Superior temporal gyrus (tissue), 1 donor: ENCODE data around the gene ATP2B2.

Experiments
- DNase-seq: peaks from one replicate; pipeline ENCODE4 v3.0.0-alpha.2; 2016; ENCODE audit errors: extremely low spot score

The ATP2B2 gene

GRCh38 chr3:10432156-10432845 lies 73.1 kb downstream of the ATP2B2 start:
- DNase-seq: no peak

GRCh38 chr3:10430805-10431204 lies 74.6 kb downstream of the ATP2B2 start:
- no peak for DNase-seq

DNA sequence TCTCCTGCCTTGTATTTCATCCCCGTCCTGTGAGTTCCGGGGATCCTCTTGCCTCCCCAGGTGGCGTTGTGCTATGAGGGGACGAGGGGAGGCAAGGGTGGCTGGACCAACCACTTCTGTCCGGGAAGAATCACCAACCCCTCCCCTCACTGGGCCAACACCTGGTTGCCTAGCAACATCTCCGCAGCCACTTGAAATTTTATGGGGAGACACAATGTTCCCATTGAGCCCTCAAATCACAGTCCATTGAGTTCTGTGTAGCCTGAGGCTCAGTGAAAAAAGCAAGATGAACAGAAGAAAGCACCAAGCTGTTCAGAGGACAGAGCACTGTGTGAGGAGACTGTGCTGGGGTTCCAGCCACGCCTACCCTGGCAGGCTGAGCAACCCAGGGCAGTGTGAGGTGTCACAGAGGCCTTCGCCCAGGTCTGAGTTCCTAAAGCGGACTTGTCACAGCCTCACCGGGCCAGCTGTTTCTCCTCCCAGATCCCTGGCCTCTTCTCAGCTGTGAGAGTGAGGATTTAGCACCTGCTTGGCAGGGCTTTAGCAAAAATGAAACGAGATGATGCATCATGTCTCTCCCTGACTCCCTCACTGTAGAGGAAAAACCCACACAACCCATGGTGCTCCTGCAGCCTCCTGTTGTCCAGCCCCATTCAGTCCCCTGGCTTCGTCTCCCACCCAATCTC lies 76.8 kb downstream of the ATP2B2 start:
- DNase-seq: no peak

- DNase-seq: no peak
Measured at GRCh38 chr3:10426346-10427220, 78.8 kb downstream of the ATP2B2 start.

GRCh38 chr3:10423171-10423882 lies 82.1 kb downstream of the ATP2B2 start:
- no peak for DNase-seq

GRCh38 chr3:10421996-10422395 lies 83.4 kb downstream of the ATP2B2 start:
- DNase-seq: no peak

DNA sequence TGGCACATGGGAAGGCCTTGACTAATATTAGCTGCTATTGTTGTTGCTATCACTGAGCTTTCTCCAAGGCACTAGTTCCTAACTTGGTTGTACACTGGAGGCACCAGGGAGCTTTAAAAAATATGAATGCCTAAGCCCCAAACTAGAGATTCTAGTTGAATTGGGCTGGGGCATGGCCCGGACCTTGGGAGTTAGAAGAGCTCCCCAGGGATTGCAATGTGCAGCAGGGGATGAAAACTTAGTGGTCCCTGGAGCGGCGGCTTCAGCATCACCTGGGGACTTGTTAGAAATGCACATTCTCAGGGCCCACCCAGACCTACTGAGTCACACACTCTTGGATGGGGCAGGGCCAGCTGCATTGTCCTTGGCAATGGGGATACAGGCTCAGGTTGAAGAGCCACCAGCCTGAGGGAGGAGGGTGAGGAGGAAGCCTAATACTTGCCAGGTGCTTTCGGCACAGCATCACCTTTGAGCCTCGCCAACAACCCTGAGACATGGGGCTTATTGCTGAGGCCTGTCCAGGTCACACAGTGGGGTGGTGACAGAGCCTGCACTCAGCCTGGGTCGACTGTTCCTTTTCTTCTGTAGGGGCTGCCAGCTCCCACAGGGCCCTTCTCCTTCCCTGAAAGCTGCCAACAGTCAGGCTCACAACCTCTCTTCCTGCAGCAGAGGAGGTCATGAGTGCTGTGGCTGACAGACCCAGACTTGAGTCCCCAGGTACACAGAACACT lies 84.5 kb downstream of the ATP2B2 start:
- no peak for DNase-seq

DNA sequence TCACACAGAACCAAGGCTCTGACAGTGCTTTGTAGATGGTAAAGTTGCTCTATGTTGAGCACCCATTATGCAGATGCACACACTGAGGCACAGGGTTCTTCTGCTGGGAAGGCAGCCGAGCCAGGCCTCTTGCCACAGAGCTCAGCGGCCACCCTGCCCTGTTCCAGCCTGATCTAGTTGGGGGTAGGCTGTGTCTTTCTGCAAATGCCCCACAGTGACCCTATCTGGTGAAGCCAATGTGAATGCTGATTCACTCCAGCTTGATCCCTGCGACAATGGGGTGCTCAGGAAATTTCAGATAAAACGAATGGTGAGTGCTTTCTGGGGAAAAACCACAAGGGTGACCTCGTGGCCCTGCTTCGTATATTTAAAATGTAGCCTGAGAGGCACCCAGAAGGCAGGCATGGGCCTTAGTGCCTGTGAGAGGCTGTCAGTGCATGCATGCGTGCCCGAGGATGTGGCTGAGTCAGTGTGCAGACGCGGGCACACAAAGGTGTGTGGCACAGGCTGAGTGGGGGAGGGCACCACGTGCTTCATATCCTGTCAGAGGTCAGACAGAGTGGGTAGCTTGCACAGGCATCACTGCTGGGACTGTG lies 85.7 kb downstream of the ATP2B2 start:
- no peak for DNase-seq

DNA sequence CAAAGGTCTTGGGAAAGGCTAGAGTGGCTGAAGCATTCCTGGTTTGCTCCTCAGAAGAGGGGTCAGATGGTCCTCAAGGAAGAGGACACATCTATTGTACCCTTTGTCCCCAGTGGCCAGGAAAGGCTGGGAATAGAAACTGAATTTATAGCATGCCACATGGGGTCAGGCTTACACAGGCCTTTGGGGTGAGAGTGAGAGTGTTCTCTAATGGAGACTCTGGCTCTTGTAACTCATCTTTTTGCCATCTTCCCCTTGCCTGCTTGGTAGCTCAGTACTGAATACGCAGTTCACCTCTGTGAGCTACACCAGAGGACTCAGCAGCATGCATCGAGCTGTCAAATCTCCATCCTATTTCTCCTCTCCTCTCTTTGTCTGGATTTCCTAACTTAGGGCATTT lies 87.5 kb downstream of the ATP2B2 start:
- no peak for DNase-seq

- no peak for DNase-seq
Measured at GRCh38 chr3:10416730-10417300, 88.6 kb downstream of the ATP2B2 start.

DNA sequence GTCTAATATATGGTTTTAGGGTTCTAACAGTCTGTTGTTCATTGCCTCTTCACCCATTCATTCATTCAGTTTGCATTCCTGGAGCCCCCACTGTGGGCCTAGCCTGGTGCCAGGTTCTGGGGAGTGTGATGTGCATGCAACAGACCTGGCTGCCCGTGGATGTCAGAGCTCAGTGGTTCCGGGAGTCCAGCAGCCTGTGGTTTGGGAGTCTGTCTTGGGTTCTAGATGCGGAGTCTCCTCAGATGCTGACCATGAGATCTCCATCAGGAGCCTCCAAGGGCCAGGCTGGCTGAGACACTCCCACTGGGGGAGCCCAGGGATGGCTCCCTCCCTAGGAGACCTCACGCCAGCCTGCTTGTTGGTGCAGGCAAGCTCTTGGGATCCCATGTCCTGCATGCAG lies 92.3 kb downstream of the ATP2B2 start:
- no peak for DNase-seq

- no peak for DNase-seq
Measured at GRCh38 chr3:10411598-10412332, 93.6 kb downstream of the ATP2B2 start.

DNA sequence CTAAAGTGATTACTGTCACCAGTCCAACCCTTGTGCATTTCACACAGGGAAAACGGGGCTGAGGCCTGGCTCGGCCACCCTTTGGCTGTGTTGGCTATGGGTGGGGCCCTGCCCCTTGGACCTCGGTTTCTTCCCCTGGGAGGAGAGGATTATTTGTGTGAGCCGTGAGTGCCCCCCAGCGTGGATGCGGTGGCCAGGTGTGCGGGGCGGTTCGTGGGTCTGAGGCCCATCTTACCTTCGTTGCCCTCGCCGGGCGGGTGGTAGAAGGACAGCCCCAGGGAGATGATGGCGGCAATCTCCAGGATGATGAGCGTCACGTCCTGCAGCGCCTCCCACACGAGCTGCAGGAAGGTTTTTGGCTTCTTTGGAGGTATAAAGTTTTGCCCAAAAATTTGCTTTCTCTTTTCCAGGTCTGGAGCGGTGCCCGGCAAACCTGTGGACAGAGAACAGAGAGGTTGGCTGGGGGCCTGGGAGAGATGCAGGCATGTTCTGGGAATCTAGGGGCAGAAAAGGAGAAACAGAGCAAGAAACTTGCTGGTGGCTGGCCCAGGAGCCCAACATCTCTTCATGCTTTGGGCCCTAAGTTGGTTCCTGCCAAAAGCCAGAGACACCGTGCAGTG lies 94.9 kb downstream of the ATP2B2 start:
- no peak for DNase-seq

DNA sequence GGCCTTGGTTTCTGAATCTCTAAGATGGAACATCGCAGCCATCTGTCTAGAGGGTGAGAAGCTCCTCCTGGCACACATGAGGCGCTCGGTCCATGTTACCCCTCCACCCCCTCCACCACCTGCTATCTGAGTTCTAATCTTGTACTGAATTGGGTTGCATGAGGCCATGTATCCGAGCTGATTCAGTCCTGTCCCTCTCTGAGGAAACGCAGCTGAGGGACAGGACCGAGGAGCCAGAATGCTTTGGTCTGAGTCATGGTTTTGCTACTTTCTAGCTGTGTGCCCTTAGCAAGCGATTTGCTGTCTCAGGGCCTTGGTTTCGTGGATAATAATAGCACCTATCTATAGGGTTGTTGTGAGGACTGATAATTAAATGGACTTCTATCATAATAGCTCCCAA lies 96.7 kb downstream of the ATP2B2 start:
- DNase-seq: peak; percentile 34

- no peak for DNase-seq
Measured at GRCh38 chr3:10407361-10407760, 98.0 kb downstream of the ATP2B2 start.

GRCh38 chr3:10406414-10406813 lies 99.0 kb downstream of the ATP2B2 start:
- no peak for DNase-seq

DNA sequence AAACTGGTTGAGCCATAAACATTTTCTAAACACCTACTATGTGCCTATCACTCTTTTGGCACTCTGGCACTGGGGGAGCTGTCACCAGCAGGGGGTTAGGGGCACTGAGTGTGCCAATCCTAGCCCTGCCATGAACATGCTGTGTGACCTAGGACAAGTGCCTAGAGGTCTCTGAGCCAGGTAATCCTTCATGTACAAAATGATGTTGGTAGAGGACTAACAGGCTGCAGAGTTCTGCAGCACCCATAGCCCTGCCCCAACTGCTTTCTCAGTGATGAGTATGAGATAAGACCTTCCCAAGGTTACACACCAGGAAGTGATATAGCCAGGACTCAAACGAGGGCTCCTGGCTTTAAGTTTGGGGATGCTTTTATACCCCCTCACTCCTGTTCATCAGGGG lies 99.6 kb downstream of the ATP2B2 start:
- DNase-seq: no peak

DNA sequence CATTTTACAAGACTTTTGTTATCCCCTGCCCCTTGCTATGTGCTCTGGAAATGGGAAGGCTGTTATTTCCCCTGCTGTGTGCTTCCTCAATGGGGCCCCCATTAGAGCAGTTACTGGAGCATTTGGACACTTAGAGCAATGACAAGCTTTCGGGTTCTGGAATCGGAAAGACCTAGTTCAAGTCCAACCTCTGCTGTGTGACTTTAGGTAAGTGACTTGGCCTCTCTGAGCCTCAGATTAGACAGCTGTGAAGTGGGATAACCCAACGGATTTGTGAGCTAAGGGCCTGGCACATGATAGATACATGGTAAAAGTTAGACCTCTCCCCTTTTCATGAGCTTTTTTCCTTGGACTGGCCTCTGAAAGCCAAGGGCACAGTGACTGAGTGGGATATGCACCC lies 100.5 kb downstream of the ATP2B2 start:
- no peak for DNase-seq

DNA sequence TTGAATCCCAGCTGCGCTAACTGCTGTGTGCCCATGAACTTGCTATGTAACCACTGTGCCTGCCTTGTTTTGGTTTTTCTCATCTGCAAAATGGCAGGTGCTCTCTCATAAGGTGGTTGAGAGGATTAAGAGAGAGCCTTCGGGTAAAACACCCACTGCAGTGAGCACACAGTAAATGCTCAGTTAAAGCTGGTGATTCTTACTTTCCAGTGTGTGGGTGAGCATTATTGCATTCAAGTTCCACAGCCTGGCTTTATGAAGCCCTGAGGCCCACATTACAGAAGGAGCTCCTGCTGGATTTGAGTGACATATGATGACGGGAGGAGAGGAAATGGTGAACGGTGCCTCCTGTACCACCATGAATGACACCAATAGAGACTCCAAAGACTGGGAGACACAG lies 101.0 kb downstream of the ATP2B2 start:
- no peak for DNase-seq
